PC-9 (cell line): ENCODE results near the gene ECHDC1.

Source experiments
- EZH2 ChIP-seq: fragments of 200-600 bp; sonication (generic); IDR thresholded peaks from 2 replicates; pipeline ENCODE4 v1.8.0; 2017; ENCODE audit warnings: antibody characterized with exemption, low read depth
- TF ChIP-seq, protein P1 (sequence below): fragments of 200-600 bp; sonication (generic); conservative IDR thresholded peaks from 2 replicates; pipeline ENCODE4 v1.6.1; 2017; ENCODE audit warnings: mixed run types, antibody characterized with exemption, mild to moderate bottlenecking, moderate library complexity

DNA sequence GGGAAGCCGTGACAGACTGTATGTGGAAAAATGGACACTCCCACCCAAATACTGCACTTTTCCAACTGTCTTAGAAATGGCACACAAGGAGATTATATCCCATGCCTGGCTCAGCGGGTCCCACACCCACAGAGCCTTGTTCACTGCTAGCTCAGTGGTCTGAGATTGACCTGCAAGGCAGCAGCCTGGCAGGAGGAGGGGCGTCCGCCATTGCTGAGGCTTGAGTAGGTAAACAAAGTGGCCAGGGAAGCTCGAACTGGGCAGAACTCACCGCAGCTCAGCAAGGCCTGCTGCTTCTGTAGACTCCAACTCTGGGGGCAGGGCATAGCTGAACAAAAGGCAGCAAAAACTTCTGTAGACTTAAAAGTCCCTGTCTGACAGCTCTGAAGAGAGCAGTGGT lies 88.1 kb downstream of the ECHDC1 start:
- TF ChIP-seq, protein P1, sequence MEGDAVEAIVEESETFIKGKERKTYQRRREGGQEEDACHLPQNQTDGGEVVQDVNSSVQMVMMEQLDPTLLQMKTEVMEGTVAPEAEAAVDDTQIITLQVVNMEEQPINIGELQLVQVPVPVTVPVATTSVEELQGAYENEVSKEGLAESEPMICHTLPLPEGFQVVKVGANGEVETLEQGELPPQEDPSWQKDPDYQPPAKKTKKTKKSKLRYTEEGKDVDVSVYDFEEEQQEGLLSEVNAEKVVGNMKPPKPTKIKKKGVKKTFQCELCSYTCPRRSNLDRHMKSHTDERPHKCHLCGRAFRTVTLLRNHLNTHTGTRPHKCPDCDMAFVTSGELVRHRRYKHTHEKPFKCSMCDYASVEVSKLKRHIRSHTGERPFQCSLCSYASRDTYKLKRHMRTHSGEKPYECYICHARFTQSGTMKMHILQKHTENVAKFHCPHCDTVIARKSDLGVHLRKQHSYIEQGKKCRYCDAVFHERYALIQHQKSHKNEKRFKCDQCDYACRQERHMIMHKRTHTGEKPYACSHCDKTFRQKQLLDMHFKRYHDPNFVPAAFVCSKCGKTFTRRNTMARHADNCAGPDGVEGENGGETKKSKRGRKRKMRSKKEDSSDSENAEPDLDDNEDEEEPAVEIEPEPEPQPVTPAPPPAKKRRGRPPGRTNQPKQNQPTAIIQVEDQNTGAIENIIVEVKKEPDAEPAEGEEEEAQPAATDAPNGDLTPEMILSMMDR, result no peak
- TF ChIP-seq EZH2, result no peak
